ENCODE results near the gene ARFGAP3.

Gene ARFGAP3

DNA sequence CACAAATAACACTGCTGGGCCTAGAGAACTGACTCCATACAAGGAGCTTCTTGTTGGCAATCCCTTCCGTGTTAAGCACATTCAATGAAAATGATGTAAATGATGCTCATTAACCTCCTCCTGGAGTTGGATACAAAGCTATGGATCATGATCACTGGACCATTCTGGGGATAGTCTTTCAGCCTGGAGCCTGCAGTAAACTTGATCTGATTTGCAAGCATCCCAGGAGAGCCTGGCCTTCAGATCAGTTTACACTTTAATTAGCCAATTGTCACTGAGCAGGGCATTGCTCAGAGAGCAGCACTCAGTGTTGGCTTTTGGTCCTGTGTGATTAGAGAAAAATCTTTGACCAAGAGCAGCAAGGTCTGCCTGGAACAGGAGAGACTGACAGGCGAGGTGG, 45.6 kb downstream of the ARFGAP3 start (continued):
- TF ChIP-seq, protein P1, sequence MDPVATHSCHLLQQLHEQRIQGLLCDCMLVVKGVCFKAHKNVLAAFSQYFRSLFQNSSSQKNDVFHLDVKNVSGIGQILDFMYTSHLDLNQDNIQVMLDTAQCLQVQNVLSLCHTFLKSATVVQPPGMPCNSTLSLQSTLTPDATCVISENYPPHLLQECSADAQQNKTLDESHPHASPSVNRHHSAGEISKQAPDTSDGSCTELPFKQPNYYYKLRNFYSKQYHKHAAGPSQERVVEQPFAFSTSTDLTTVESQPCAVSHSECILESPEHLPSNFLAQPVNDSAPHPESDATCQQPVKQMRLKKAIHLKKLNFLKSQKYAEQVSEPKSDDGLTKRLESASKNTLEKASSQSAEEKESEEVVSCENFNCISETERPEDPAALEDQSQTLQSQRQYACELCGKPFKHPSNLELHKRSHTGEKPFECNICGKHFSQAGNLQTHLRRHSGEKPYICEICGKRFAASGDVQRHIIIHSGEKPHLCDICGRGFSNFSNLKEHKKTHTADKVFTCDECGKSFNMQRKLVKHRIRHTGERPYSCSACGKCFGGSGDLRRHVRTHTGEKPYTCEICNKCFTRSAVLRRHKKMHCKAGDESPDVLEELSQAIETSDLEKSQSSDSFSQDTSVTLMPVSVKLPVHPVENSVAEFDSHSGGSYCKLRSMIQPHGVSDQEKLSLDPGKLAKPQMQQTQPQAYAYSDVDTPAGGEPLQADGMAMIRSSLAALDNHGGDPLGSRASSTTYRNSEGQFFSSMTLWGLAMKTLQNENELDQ (tag by site-specific recombination; IDR thresholded peaks at IDR 0.05; ENCODE audit: low read depth) = no peak
- TF ChIP-seq ZNF585B (tag by site-specific recombination; IDR thresholded peaks at IDR 0.05) = no peak

DNA sequence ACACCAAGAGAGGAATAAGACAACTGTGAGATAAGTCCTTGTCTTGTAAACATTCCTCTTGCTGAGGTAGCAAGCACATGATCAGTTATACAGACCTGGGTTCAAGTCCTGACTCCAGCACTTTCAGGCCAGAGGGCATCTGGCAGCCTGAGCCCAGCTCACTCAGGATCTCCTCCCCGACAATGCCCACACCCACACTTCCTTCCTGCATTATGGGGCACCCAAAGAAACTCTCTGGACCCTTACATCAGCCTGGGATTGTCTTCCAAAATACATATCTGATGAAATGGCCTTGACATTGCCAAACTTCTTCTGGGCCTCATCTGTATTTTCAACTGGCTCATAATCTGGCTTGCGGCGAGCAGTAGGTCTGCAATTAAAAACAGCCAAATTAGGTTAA, 48.6 kb downstream of the ARFGAP3 start:
- POLR2A ChIA-PET = no interaction called here
- Histone ChIP-seq H3K4me1 (ENCODE audit: control insufficient read depth, insufficient read depth, low read length) (no peaks in the 10 kb centered on the region), H3K4me3 (ENCODE audit: low read depth, low read length) (no peak overlapping the region), H3K36me3 (ENCODE audit: control insufficient read depth in 2 of 2, insufficient read depth in 1 of 2, low read length in 2 of 2) (peaks cover 27 to 74% of the 10 kb centered on the region in 2 experiments; a peak in 2 of 3 replicates), H3K9me3 (ENCODE audit: control insufficient read depth, insufficient read depth, low read depth, low read length) (no peaks in the 10 kb centered on the region), H3K27ac (ENCODE audit: extremely low read depth, low read depth, low read length) (no peak overlapping the region)
- CTCF ChIA-PET = interaction anchor here (0.6 kb wide), 1 partner anchor 20 kb away, joined by 4 read pairs; no protein-coding TSS in a partner anchor
- TF ChIP-seq GLI4 (tag by site-specific recombination; IDR thresholded peaks at IDR 0.05) = no peak
- no peak for TF ChIP-seq ZNF23 (tag by site-specific recombination; IDR thresholded peaks at IDR 0.05; ENCODE audit: borderline replicate concordance)
- TF ChIP-seq ZNF707 (tag by site-specific recombination; IDR thresholded peaks at IDR 0.05) = no peak
- no peak for TF ChIP-seq ZNF785 (tag by site-specific recombination; IDR thresholded peaks at IDR 0.05)
- TF ChIP-seq ZNF701 (tag by site-specific recombination; IDR thresholded peaks at IDR 0.05) = no peak
- TF ChIP-seq, protein P2, sequence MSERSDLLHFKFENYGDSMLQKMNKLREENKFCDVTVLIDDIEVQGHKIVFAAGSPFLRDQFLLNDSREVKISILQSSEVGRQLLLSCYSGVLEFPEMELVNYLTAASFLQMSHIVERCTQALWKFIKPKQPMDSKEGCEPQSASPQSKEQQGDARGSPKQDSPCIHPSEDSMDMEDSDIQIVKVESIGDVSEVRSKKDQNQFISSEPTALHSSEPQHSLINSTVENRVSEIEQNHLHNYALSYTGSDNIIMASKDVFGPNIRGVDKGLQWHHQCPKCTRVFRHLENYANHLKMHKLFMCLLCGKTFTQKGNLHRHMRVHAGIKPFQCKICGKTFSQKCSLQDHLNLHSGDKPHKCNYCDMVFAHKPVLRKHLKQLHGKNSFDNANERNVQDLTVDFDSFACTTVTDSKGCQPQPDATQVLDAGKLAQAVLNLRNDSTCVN (tag by site-specific recombination; optimal IDR thresholded peaks at IDR 0.05) = no peak
- TF ChIP-seq ZNF202 (tag by site-specific recombination; IDR thresholded peaks at IDR 0.05; ENCODE audit: borderline replicate concordance) = no peak
- TF ChIP-seq ZNF311 (tag by site-specific recombination; IDR thresholded peaks at IDR 0.05; ENCODE audit: borderline replicate concordance) = no peak
- TF ChIP-seq ZNF791 (tag by site-specific recombination; IDR thresholded peaks at IDR 0.05) = no peak

DNA sequence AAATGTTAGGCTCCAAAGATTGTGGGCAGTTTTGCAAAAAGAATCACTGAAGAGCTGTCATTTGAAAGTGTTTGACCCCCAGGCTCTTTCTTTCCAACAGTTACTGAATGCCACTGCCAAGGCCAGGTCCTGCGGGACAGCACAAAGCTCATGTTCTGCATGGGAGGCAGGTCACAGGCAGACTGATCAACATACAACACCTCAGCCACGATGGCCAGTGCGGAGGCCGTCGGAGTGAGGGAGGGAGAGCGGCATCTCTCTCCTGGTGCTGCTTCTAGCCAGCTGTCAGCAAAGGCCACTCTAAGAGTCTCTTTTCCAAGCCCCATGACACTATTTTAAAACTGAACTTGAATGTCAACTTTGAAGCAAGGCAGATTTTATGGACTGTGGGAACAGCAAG, 49.9 kb downstream of the ARFGAP3 start:
- TF ChIP-seq ZNF621 (tag by site-specific recombination; IDR thresholded peaks at IDR 0.05) = no peak
- TF ChIP-seq ZNF654 (tag by site-specific recombination; IDR thresholded peaks at IDR 0.05; ENCODE audit: low read depth) = no peak
- ChIA-PET CTCF (interaction anchor here (1.5 kb wide), 1 partner anchor 13 kb away, joined by 4 read pairs; no protein-coding TSS in a partner anchor), POLR2A (no interaction called here)
- no peak overlapping the region for H3K4me3 ChIP-seq (ENCODE audit: low read depth, low read length)
- H3K27ac ChIP-seq (ENCODE audit: extremely low read depth, low read depth, low read length) = no peak overlapping the region
- peaks cover 27 to 70% of the 10 kb centered on the region in 2 experiments; a peak in 2 of 3 replicates for H3K36me3 ChIP-seq (ENCODE audit: control insufficient read depth in 2 of 2, insufficient read depth in 1 of 2, low read length in 2 of 2)
- no peaks in the 10 kb centered on the region for H3K9me3 ChIP-seq (ENCODE audit: control insufficient read depth, insufficient read depth, low read depth, low read length)
- H3K4me1 ChIP-seq (ENCODE audit: control insufficient read depth, insufficient read depth, low read length) = no peaks in the 10 kb centered on the region

DNA sequence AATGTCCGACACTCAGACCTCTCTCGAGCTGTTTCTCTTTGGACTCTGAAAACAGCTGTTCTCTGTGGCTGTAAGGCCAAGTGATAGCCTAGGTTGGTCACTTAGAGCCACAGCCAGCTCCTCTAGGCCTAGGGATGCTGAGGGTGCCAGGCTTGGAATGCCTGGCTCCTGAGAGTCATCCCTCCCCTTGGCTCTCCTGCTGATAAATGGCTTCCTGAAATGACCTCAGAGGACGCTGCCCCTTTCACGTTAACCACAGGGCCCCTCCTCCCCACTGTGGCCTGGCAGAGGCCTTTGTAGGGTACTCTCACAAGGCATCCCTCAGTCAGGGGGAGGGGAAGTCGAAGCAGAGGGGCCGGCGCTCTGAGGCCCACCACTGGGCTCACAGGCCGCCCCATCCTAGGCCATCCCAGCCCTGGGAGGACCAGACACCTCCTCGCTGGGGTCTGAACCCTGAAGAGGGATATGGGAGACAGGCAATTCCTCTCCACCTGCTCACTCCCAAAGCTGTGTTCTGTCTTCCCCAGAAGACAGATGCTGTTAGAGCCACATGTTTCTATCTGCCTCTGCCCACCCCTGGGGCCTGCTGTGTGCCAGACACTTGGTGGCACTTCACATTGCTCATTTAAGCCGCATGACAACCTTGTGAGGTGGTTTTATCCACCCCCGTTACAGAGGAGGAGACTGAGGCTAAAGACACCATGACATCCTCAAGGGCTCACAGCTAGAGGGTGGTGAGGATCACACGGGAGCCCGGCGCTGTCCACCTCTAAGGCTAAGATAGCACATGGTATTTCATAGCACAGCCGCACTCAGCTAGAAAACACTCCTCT, 50.9 kb downstream of the ARFGAP3 start:
- H3K4me3 ChIP-seq (ENCODE audit: low read depth, low read length) = no peak overlapping the region
- no peaks in the 10 kb centered on the region for H3K4me1 ChIP-seq (ENCODE audit: control insufficient read depth, insufficient read depth, low read length)
- H3K9me3 ChIP-seq (ENCODE audit: control insufficient read depth, insufficient read depth, low read depth, low read length) = no peaks in the 10 kb centered on the region
- CTCF ChIA-PET = interaction anchor here (1.5 kb wide), 1 partner anchor 14 kb away, joined by 4 read pairs; no protein-coding TSS in a partner anchor
- peaks cover 22 to 73% of the 10 kb centered on the region in 2 experiments; a peak in 2 of 3 replicates for H3K36me3 ChIP-seq (ENCODE audit: control insufficient read depth in 2 of 2, insufficient read depth in 1 of 2, low read length in 2 of 2)
- POLR2A ChIA-PET = no interaction called here
- no peak overlapping the region for H3K27ac ChIP-seq (ENCODE audit: extremely low read depth, low read depth, low read length)
- TF ChIP-seq, protein P3, sequence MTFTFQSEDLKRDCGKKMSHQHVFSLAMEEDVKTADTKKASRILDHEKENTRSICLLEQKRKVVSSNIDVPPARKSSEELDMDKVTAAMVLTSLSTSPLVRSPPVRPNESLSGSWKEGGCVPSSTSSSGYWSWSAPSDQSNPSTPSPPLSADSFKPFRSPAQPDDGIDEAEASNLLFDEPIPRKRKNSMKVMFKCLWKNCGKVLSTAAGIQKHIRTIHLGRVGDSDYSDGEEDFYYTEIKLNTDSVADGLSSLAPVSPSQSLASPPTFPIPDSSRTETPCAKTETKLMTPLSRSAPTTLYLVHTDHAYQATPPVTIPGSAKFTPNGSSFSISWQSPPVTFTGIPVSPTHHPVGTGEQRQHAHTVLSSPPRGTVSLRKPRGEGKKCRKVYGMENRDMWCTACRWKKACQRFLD (tag by site-specific recombination; IDR thresholded peaks at IDR 0.05) = no peak
- TF ChIP-seq, protein P4, sequence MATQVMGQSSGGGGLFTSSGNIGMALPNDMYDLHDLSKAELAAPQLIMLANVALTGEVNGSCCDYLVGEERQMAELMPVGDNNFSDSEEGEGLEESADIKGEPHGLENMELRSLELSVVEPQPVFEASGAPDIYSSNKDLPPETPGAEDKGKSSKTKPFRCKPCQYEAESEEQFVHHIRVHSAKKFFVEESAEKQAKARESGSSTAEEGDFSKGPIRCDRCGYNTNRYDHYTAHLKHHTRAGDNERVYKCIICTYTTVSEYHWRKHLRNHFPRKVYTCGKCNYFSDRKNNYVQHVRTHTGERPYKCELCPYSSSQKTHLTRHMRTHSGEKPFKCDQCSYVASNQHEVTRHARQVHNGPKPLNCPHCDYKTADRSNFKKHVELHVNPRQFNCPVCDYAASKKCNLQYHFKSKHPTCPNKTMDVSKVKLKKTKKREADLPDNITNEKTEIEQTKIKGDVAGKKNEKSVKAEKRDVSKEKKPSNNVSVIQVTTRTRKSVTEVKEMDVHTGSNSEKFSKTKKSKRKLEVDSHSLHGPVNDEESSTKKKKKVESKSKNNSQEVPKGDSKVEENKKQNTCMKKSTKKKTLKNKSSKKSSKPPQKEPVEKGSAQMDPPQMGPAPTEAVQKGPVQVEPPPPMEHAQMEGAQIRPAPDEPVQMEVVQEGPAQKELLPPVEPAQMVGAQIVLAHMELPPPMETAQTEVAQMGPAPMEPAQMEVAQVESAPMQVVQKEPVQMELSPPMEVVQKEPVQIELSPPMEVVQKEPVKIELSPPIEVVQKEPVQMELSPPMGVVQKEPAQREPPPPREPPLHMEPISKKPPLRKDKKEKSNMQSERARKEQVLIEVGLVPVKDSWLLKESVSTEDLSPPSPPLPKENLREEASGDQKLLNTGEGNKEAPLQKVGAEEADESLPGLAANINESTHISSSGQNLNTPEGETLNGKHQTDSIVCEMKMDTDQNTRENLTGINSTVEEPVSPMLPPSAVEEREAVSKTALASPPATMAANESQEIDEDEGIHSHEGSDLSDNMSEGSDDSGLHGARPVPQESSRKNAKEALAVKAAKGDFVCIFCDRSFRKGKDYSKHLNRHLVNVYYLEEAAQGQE (tag by site-specific recombination; IDR thresholded peaks at IDR 0.05) = 0 out of 2 replicates have a peak, but pooled peaks have one; percentile 16
- TF ChIP-seq ZIC2 (tag by site-specific recombination; IDR thresholded peaks at IDR 0.05) = peak; percentile 95
